Cortex of kidney (tissue), 1 donor: ENCODE measurements around the gene PRF1.
"Not testable (repeated sequence)": the region's sequence is repeated elsewhere in the genome, so short reads cannot be mapped to it uniquely, and the experiment has no call there.

ENCODE experiments used
- DNase-seq: peaks from one replicate; lab custom pipeline; 2025; lab: John Stamatoyannopoulos, UW

The PRF1 gene

DNA sequence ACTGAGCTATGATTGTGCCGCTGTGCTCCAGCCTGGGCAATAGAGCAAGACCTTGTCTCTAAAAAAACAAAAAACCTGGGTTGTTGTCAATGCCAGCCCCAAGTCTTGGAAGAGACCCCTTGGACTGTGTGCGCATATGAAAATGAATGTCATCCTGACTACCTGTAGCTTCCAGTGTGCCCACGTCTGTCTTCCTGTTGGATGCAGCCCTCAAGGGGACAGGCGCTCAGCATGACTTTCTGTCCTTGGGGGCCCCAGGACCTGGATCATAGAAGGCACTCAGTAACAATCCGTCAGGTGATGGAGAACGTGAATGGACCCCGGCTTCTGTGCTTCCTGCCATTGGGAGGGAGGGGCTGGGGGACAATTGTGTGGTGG lies 9.0 kb downstream of the PRF1 start:
- DNase-seq = no peak

DNA sequence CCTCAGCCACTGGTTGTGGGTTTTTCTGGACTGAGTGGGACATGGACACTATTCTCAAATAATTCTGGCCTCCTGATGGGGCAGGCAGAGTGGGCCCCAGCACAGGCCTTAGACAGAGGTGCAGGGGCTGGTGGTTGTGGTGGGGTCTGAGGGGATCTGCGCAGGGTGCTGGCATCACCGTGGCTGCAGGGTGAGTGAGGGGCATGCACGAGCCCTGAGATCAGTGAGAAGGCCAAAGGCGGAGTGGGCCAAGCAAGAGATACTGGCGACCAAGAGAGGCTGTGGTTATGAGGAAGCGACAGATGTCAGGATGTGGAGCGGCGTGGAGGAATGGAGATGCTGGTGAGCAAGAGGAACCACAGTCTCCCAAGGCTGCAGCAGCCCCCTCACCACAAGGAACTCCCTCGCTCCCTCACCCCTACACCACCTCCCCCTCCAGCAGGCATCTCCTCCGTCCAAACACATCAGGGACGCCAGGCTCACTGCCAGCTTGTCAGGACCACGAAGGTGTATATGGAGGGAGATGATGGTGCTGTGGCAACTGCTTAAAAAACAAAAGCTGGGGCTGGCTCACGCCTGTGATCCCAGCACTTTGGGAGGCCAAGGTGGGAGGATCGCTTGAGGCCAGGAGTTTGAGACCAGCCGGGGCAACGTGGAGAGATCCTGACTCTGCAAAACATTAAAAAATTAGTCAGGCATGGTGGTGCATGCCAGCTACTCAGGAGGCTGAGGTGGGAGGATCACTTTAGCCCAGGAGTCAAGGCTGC lies 9.6 kb downstream of the PRF1 start:
- DNase-seq = no peak

DNA sequence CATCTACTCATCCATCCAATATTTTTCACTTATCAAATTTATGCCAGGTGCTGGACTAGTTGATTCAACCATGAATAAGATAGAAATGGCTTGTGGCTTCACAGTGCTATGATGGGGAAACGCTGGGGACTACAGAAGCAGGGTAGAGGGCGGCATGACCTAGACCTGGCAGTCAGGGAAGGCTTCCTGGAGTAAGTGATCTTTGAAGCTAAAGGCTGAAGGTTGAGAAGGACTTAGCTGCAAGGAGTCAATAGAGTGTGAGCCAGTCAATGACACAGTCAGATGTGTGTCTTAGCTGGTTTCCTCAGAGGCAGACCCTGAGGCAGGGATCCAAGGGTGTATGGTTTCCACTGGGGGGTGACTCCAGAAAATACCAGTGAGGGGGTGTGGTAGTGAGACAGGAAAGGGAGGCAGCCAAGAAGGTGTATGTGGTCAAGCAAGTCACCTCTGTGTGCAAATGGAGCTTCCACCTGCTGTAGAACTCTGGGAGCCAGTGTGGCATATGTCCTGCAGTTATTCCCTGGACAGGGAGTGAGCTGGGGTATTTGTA lies 10.3 kb downstream of the PRF1 start:
- no peak for DNase-seq

DNA sequence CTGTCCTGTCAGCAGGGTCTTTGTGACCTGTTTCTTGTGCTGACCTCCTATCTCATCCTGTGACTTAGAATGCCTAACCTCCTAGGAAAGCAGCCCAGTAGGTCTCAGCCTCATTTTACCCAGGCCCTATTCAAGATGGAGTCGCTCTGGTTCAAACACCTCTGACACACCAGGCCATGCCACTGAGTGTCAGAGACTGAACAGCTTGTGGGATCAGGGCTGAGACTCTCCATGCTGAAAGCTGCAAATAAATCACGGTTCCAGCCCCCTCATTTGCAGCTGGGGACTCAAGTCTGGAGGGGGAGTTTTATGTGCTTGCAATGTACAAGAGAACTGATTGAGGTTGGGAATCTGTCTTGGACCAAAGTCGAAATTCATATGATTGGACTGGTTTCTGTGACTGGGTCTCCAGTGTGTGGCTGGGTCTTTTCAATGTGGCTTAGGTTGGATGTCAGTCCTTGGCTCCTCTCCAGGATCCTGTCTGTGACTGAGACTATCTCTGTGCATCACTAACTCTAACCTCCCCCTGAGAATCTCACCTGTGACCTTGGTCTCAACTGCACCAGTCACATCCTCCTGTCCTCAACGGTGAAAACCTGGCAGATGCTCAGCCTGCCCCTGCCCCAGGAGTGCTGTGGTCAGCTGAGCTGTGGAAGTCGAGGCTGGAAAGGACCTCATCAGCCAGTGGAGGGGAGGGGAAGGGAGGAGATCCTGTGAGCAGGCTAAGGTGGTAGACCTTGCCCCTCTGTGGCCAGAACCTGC lies 11.7 kb downstream of the PRF1 start:
- DNase-seq = no peak

DNA sequence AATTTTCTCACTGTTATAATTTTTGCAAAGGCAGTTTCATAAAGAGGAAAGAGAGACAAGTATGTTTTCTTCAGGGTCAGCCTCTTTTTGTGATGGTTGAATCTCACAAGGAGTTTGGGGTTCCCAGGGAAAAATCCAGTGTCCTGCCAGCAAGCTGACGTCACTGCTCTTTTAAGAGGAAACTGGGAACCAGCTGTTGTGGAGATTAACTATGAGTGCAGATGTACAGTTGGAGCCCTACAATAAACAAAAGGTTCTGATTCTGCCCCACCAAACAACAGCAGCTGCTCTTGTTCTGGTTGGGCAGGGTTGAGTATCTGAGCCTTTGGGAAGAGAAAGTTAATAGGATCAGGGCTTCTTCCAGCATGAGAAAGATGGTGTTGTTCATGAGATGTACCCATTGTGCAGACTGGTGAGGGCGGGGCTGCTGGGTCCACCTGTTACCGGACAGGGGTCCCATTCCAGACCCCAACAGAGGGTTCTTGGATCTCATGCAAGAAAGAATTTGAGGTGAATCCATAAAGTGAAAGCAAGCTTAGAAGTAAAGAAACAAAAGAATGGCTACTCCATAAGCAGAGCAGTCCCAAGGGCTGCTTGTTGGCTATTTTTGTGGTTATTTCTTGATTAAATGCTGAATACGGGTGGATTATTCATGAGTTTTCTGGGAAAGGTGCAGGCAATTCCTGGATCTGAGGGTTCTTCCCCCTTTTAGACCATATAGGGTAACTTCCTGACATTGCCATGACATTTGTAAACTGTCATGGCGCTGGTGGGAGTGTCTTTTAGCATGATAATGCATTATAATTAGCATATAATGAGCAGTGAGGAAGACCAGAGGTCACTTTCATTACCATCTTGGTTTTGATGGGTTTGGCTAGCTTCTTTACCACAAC lies 12.5 kb downstream of the PRF1 start:
- DNase-seq = no peak

DNA sequence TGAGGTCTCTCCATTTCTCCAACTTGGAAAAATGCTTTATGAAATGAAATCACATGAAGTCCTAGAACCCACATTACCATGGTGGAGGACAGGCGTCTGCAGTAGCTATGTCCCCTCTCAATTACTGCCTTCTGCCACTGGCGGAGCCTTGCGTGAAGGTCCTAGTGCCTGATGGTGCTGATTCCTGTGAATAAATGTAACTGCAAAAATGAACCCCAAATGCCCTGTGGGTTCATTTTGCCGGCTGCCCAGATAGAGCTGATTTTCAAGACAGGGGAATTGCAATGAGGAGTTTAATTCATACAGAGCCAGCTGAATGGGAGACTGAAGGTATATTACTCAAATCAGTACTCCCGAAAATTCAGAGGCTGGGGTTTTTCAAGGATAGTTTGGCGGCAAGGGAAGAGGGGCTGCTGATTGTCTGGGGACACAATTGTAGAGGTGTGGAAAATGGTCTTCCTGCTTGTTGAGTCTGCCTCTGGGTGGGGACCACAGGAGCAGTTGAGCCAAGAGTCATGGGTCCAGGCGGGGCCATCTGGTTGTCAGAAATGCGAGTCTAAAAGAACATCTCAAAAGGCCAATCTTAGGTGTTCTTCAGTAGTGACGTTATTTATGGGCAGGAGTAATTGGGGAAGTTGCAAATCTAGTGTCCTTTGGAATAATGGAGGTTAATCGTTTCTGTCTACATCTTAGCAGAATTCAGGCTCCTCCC lies 13.5 kb downstream of the PRF1 start:
- no peak for DNase-seq

DNA sequence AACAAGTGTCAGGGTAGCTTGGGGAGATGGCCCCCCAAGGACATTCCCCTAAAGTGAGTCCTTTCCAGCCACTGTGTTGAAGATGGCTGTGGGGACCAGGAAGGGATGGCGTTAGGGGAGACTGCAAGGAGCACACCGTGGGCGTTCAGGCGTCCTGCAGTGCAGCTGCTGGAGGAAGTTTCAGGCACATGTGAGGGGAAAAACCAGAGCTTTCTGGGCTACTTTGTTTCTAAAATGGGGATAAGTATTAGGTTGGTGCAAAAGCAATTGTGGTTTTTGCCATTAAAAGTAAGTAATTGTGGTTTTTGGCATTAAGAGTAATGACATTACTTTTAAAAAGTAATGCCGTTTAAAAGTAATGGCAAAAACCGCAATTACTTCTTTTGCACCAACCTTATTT lies 14.3 kb downstream of the PRF1 start:
- DNase-seq = no peak

DNA sequence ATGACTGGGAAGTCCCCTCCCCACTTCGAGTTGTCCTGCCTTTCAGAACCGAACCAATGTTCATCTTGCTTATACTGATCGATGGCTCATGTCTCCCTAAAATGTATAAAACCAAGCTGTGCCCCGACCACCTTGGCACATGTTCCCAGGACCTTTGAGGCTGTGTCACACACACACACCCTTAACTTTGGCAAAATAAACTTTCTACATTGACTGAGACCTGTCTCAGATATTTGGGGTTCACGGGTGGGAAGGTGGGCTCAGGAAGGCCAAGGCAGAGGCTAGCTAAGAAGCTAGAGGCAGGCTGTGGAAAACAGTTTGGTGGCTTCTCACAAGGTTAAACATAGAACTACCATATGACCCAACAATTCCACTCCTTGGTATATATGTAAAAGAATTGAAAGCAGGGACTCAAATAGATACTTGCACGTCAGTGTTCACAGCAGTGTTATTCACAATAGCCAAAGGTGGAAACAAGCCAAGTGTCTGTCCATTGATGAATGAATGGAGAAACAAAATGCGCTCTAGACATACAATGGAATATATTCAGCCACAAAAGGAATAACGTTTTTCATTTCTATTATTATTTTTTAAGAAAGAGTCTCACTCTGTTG lies 15.4 kb downstream of the PRF1 start:
- DNase-seq = no peak

DNA sequence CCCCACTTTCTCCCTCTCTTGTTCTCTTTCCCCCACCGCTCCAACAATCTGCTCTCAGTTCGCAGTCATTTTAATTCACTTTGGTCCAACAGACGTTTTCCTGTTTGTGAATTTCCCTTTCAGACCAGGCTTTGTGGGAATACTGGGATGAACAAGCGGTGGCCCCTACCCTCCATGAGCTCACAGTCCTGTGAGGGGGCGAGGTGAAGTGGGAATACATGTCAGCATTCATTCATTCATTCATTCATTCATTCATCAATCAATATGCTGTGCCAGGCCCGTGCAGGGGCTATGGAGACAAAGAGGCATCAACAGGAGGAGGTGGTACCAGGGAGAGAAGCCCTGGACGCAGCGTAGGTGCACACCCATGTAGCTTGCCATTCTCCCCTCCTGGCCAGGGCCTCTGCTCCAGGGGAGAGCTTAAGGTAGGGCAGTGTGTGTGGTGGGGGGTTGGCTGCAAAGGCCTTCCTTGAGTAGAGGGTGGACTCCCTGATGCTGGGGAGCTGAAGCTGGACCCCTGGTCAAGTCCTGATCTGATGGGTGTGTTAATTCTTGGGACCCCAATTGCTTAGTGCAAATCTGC lies 16.1 kb downstream of the PRF1 start:
- no peak for DNase-seq

DNA sequence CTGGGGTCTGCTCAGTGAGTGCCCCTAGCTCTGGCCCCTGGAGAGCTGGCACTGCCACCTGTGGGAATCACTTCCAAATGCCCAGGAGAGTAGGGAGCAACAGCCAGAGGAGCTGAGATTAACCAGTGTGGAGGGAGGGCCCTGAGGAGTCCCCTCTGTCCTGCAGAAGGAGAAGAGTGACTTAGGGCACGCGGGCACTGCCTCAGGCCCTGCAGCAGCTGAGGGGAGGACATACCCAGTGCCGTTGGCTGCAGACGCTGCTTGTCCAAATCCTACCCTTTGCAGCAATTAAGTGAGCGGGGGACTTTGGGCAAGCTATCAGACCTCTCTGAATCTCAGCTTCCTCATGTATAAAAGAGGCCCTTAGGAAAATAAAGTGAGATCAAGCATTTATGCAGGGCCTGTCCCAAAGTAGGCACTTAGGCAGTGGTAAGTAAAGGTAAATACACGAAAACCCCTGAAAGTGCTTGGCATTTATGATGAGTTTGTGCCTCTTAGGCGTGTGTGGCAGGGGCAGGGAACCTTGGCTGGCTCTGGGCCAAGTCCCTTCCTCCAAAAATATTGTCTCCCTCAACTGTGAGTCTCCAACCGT lies 16.9 kb downstream of the PRF1 start:
- no peak for DNase-seq

DNA sequence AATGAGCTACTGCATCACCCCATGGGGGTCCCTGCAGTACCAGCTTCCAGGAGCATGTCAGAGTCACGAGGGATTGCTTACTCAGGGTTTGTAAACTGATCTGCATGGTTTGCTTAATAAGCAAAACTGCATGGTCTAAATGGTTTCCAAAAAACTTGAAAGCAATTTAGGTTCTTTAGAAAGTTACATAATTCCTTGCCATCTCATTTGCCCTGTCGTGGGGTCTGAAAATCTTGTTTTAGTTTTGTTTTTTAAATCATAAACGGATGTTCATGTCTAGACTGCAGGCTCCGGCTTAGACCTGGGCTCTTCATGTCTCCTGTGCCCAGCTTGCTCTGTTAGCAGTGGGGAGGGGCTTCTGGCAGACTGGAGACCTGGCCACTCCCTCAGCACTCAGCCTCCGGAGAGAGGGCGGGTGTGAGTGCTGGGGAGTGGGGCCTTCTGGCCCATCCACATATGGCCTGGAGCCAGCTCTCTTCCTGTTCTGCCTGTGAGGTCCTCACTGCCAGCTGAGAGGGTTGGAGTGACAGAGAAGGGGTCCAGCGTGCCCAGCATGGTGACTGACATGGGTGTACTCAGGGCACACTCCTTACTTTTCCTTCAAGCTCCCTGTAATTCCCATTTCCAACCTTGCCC lies 17.5 kb downstream of the PRF1 start:
- no peak for DNase-seq

DNA sequence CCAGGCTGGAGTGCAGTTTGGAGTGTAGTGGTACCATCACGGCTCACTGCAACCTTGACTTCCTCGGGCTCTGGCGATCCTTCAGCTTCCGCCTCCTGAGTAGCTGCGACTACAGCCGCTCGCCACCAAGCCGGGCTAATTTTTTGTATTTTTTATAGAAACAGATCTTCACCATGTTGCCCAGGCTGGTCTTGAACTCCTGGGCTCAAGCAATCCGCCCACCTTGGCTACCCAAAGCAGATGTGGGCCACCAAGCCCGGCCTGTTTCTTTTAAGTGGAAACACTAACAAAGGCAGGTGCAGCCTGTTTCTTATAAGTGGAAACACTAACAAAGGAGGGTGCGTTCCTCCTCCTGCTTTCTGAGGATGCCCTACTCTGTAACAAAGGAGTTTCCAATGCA lies 18.2 kb downstream of the PRF1 start:
- no peak for DNase-seq

DNA sequence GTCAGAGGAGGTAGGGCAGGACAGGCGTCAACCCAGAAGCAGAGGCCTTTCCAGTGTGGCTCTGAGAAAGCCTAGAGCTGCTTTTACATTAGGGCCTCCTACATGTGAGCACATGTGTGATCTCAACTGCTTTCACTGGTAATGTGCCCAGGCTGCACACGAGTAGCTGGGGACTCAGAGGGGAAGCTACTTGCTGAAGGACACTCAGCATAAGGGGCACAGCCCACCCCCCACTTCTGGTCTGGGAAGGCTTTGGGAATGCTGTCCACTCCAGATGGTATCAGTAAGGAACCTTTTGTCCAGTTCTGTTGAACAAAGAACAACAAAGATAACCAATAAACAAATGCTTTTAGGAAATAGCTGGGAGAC lies 18.9 kb downstream of the PRF1 start:
- DNase-seq = no peak

DNA sequence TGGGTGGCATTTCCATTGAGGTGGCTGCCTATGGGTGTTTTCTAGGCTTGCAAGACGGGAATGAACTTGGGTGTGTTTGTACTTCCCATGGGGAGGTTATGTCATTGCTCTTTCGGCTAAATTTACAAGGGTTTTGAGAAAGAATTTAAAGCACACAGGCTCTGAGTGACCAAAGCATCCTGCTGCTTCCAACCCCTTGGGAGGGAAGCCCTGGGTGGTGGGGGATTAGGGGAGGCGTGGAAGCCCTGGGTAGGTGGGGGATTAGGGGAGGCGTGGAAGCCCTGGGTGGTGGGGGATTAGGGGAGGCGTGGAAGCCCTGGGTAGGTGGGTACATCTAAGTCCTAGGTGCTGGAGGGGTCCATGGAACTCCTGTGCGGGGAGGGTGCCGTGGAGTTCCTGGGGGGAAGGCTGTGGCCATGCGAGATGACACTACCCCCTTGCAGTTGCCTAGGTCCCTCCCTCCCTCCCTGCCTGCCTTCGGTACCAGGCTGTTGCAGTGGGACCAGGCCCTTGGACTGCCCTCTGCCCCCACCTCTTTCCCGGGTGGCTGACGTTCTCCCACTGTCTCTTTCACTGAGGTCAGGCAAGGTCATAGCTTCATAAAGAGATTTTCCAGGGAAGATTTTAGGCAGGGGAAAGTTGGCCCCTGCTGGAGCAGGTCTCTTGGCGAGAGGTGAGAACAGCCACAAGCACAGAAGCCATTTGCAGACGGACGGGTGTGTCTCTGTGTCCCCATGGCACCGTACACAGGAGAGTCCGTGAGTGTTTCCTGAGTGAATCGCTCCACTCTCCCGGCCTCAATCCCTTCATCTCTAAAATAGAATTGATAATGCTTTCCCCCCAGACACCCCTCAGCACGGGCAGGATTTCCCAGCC lies 19.5 kb downstream of the PRF1 start:
- DNase-seq = no peak

DNA sequence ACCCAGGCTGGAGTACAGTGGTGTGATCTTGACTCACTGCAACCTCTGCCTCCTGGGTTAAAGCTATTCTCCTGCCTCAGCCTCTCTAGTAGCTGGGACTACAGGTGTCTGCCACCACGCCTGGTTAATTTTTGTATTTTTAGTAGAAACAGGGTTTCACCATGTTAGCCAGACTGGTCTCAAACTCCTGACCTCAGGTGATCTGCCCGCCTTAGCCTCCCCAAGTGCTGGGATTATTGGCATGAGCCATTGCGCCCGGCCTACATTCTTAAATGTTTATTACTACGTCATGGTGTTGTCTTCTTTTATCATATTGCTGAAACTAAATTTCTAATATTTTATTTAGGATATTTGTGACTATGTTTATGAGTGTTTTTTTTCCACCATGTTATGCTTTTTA lies 21.4 kb downstream of the PRF1 start:
- DNase-seq = not testable (repeated sequence)

DNA sequence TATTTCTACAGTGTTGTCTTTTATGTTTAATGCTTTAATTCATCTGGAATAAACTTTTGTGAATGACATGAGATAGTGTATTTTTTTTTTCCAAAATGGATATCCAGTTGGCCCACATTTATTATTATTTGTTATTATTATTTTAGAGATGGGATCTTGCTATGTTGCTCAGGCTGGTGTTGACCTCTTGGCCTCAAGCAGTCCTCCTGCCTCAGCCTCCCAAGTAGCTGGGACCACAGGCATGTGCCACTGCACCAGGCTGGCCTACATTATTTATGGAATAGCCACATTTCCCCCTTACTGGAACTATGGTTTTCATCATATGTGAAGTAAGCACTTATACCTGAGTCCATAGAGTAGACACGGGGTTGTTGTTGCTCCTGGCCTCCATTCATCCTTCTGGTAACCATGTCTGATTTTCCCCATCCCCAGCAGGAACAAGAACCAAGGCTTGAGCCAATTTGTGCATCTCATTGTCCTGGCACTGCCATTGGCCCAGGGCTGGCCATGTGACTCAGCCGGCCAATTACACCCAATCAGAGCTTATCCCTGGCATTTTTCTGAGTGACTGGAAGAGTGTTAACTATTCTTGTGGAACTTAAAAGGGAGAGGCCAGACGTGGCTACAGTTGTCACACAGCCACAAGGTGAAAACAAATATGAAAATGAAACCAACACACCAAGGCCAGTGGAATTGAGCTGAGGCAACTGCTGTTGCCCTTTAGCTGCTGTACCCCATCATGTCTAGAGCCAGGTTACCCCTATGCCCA lies 23.1 kb downstream of the PRF1 start:
- DNase-seq = no peak

DNA sequence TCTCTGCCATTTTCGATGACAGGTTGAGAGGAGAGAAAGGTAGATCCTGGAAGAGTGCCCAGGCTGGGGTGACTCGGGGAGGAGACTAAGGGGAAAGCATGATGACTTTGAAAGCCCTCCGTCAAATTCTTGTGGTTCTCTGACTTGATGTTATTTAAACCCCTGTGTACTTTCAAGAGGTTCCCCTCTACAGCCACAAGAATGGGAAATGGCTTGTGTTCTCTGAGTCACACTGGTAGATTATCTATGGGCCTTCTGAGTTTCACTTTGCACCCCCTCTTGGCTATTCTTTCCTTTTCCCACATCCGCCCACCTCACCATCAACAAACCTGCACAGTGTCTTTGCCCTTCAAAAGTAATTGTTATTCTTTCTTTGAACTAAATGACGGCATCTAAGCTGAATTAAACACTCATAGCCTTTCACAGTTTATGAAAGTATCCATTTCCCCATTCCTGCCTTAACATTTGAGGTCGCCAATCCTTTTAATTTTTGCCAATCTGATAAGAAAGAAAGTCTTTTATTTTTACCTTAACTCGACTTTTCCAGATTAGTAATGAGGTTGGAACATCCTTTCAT lies 24.1 kb downstream of the PRF1 start:
- no peak for DNase-seq
